AG10803 (cell line): Measurements from ENCODE around the gene GAPT.

Experiments
- DNase-seq: peaks from one replicate; pipeline ENCODE4 v3.0.0; 2010; ENCODE audit warnings: low read depth
- H3K4me3 ChIP-seq: 2 replicates; pipeline ENCODE4 v1.5.1; 2011; ENCODE audit warnings: mild to moderate bottlenecking, low read length, control low read depth
- TF ChIP-seq, protein P1 (sequence below): conservative IDR thresholded peaks from 2 replicates; pipeline ENCODE4 v1.5.1; 2011; ENCODE audit warnings: mild to moderate bottlenecking, low read length, control low read depth, inconsistent platforms

GAPT gene

DNA sequence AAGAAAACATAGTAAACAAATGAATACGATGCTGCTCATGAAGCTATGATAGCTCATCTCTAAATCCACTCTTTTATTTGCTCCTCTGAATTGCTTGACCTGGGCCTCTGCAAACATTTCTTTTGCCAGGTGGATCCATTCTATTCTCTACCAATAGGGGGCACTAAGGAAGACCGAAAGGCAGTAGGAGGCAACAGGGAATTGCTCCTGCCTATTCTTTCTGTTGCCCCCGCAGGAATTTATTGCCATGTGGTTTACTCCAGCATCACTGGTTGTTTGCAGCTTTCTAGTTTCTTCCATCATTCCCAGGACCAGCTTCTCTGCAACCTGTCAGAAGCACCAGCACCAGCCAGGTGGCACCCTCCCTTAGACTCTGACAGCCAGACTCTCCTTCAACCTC is 5.3 kb downstream of the GAPT start:
- H3K4me3 ChIP-seq: no peak overlapping the region
- TF ChIP-seq, protein P1, sequence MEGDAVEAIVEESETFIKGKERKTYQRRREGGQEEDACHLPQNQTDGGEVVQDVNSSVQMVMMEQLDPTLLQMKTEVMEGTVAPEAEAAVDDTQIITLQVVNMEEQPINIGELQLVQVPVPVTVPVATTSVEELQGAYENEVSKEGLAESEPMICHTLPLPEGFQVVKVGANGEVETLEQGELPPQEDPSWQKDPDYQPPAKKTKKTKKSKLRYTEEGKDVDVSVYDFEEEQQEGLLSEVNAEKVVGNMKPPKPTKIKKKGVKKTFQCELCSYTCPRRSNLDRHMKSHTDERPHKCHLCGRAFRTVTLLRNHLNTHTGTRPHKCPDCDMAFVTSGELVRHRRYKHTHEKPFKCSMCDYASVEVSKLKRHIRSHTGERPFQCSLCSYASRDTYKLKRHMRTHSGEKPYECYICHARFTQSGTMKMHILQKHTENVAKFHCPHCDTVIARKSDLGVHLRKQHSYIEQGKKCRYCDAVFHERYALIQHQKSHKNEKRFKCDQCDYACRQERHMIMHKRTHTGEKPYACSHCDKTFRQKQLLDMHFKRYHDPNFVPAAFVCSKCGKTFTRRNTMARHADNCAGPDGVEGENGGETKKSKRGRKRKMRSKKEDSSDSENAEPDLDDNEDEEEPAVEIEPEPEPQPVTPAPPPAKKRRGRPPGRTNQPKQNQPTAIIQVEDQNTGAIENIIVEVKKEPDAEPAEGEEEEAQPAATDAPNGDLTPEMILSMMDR: no peak; the same call in 1 of the 2 replicates
- DNase-seq: no peak

DNA sequence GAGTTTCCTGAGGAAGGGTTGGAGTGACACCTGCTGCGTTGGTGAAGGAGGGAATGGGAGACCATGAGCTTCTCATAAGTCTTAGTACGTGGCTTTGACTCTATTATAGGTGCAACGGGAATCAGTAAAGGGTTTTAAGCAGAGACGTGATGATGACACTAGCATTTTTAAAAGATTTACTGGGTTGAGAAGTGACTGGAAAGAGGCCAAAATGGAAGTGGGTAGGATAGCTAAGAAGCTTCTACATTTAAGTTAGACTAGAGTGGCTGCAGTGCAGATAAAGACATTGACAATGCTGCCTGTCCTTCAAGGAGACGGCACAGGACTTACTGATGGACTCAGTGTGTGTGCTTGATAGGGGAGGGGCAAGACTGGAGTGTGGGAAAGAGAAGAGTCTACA is 6.2 kb downstream of the GAPT start:
- no peak overlapping the region for H3K4me3 ChIP-seq
- DNase-seq: no peak
- TF ChIP-seq, protein P1: no peak

DNA sequence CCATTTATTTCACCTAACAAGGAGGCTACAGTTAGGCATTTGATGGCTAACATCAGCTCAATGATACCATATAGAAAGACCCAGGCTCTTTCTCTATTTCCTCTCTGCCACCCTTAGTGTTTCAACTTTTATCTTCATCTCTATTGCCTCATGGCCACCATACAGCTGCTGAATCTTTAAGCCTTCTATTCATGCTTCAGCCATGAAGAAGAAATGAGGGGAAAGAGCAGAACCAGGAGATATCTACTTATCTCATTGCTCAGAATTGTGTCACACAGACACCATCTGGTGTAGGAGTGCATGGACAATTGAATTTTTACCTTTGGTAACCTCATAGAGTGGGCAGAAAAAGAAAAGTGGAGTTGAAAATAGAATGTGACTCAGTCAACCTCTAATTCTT is 6.7 kb downstream of the GAPT start:
- DNase-seq: no peak
- TF ChIP-seq, protein P1: no peak
- H3K4me3 ChIP-seq: no peak overlapping the region

DNA sequence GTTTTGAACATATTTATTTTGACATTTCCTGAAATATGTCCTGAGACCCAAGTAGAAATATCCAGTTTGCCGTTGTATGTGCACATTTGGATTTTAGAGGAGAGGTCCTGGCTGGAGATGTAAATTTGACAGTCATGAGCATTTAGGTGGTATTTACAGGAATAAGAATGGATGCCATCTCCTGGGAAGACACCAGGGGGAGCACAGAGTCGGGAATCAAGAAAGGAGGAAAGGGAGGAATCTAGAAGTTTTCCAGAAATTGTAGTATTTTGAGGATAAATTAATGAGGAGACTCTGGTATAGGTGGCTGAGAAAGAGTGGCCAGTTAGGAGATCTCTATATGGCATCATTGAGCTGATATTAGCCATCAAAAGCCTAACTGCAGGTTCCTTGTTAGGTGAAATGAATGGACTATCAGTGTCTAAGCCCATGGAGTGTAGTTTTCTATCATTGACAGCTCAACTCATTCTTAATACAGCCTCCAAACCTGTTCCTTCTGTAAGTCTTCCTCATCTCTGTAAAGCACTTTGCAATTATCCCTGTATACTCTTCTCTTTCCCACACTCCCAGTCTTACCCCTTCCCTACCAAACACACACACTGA is 7.2 kb downstream of the GAPT start:
- DNase-seq: peak; percentile 30
- no peak overlapping the region for H3K4me3 ChIP-seq
- TF ChIP-seq, protein P1: peak; percentile 83

DNA sequence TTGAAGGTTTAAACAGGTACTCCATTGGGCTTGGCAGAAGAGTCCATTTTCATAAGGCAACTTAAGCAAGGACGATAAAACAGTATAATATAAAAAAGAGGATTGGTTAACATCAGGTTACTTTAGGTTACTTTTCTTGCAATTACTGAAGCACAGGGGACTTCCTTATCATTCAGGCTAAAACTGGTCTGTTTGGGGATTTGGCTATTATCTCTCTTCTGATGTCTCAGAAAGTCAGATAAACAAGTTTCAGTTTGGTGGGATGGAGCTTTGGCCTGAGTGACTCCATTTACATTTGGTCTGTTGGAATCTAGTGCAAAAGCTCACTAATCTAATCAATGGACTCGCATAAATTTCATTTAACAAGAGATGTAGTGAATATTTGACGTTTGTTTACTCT is 8.0 kb downstream of the GAPT start:
- TF ChIP-seq, protein P1: no peak
- no peak overlapping the region for H3K4me3 ChIP-seq
- no peak for DNase-seq

DNA sequence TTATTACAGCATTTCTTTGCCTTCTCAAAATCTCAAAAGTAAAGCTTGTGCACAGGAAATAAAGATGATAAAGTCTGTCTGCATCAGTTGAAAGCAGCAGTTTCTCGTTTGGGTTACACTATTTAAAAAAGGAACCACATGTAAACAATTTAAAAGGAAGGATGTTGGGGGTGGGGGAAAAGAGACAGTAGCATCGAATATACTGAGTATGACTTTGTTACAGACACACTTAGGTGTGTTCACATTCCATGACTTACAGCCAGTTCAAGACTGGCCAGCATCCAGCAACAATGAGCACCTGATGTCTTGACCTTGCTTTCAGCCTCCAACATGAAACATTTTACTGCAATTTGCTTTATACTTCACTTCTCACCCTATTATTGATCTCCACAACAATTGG is 8.7 kb downstream of the GAPT start:
- no peak for DNase-seq
- TF ChIP-seq, protein P1: no peak
- H3K4me3 ChIP-seq: no peak overlapping the region

DNA sequence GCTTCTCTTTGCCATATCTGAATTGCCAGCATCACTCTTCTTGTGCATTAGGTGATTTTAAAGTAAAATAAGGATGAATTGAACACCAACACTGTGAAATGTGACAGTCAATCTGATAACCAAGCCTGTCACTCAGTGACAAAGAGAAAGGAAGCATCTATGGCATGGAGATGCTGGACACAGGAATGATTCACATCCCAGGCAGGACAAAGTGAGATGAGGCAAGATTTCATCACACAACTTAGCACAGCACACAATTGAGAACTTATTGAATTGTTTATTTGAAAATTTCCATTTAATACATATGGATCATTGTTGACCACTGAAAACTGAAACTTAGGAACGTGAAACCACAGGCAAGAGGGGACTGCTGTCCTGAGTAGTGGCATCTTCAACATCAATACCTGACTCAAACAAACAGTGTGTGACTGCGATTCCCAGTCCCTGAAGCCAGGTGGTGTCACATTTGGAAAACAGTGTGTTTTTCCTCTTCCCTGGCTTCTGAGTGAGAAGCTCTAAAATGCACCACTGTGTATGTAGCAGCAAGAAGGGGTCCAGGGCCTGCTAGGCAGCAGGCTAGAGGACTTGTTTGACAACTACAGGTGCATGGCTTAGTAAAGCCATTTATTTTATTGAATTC is 10.7 kb downstream of the GAPT start:
- no peak overlapping the region for H3K4me3 ChIP-seq
- no peak for DNase-seq
- TF ChIP-seq, protein P1: no peak
